Common myeloid progenitor, CD34-positive (primary cell): ENCODE data around the gene RAB3B.

Experiments
- CTCF ChIA-PET: fragments of 350-600 bp; sonication (Branson Sonifier 250); formaldehyde crosslinking; loops from one replicate; lab custom pipeline; 2021; ENCODE audit warnings: antibody characterized with exemption; lab: Charles Lee
- POLR2A ChIA-PET: fragments of 350-600 bp; sonication (Branson Sonifier 250); formaldehyde crosslinking; loops from one replicate; lab custom pipeline; 2021; ENCODE audit warnings: antibody characterized with exemption; lab: Charles Lee
- DNase-seq, 3 donors: peaks; one replicate each; pipeline versions ENCODE4 v3.0.0 to v3.0.0-alpha.2; 2013
- H3K27ac ChIP-seq, 2 experiments: 1 replicate in 1 of 2; 2 replicates in 1 of 2; pipeline ENCODE4 v1.7.0; 2013; ENCODE audit warnings: inconsistent platforms in 2 of 2, low read length in 2 of 2, mild to moderate bottlenecking in 2 of 2, low read depth in 1 of 2, moderate library complexity in 1 of 2; ENCODE audit not compliant: severe bottlenecking in 2 of 2, insufficient read depth in 1 of 2, poor library complexity in 1 of 2
- H3K27me3 ChIP-seq, 5 experiments: replicated peaks in 2 of 5; 1 replicate in 3 of 5; 2 replicates in 2 of 5; pipeline versions ENCODE4 v1.6.1 to v1.7.0; 2013; ENCODE audit warnings: low read length in 4 of 5, mild to moderate bottlenecking in 2 of 5, moderate library complexity in 2 of 5, inconsistent platforms in 1 of 5; ENCODE audit not compliant: insufficient read depth in 5 of 5, control insufficient read depth in 4 of 5
- H3K36me3 ChIP-seq, 4 experiments: 1 replicate in 2 of 4; 2 replicates in 2 of 4; pipeline versions ENCODE4 v1.6.1 to v1.7.0; 2013; ENCODE audit warnings: low read length in 3 of 4, control low read depth in 1 of 4, mild to moderate bottlenecking in 1 of 4; ENCODE audit not compliant: control insufficient read depth in 4 of 4, insufficient read depth in 4 of 4
- H3K4me1 ChIP-seq, 4 experiments: 1 replicate in 3 of 4; 2 replicates in 1 of 4; pipeline versions ENCODE4 v1.6.1 to v1.7.1; 2013; ENCODE audit warnings: low read length in 3 of 4, mild to moderate bottlenecking in 3 of 4, control low read depth in 1 of 4, inconsistent platforms in 1 of 4, moderate library complexity in 1 of 4; ENCODE audit not compliant: control insufficient read depth in 4 of 4, insufficient read depth in 4 of 4; ENCODE audit errors: control extremely low read depth in 1 of 4
- H3K4me3 ChIP-seq, 7 experiments: 1 replicate in 4 of 7; 2 replicates in 3 of 7; pipeline versions ENCODE4 v1.5.1 to v1.7.0; 2013; ENCODE audit warnings: mild to moderate bottlenecking in 7 of 7, low read length in 6 of 7, moderate library complexity in 6 of 7, inconsistent platforms in 2 of 7, low read depth in 2 of 7, control low read depth in 1 of 7; ENCODE audit not compliant: insufficient read depth in 4 of 7, control insufficient read depth in 1 of 7; ENCODE audit errors: extremely low read depth in 1 of 7
- H3K9me3 ChIP-seq, 5 experiments: 1 replicate in 4 of 5; 2 replicates in 1 of 5; pipeline versions ENCODE4 v1.6.1 to v1.7.1; 2013; ENCODE audit warnings: low read length in 4 of 5, mild to moderate bottlenecking in 2 of 5, inconsistent platforms in 1 of 5, low read depth in 1 of 5, moderate library complexity in 1 of 5; ENCODE audit not compliant: control insufficient read depth in 4 of 5, insufficient read depth in 2 of 5; ENCODE audit errors: control extremely low read depth in 1 of 5
- WGBS: methylation state at CpG from one replicate; pipeline ENCODE4 v1.1.5; 2013; ENCODE audit not compliant: insufficient coverage; 5-methylcytosine and 5-hydroxymethylcytosine counted together

Gene RAB3B

DNA sequence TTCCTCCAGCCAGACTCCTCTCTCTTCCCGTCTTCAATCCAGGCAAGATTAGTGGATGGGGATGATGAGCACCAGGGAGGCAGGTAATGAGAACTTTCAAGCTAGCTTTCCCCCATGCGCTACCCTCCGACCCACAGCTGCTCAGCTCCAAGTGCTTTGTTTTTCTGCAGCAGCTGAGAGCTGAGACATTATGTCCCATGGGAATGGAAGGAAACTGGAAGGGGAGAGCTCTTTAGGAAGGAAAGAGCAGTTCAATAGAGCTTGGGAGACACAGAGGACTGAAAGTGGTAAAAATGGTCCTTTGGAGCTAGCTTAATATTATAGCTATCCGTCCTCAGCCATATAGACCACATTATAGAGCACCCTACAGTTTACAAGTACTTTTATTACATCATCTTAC, 39.8 kb downstream of the RAB3B start:
- ChIA-PET POLR2A (no interaction called here), CTCF (no interaction called here)
- peaks cover 1 to 20% (median 10%) of the 10 kb centered on the region in 5 experiments for H3K9me3 ChIP-seq
- no peaks in the 10 kb centered on the region for H3K36me3 ChIP-seq
- DNase-seq, result no peak
- no peak overlapping the region for H3K4me3 ChIP-seq
- no peak overlapping the region for H3K27ac ChIP-seq
- H3K4me1 ChIP-seq, result no peaks in the 10 kb centered on the region
- WGBS, result 100% methylated on average over 3 of the region's 4 CpGs
- H3K27me3 ChIP-seq, result peaks cover 0 to 29% (median 9%) of the 10 kb centered on the region in 5 experiments

GRCh38 chr1:51949014-51949702, 41.3 kb downstream of the RAB3B start:
- peaks cover 1 to 20% (median 10%) of the 10 kb centered on the region in 5 experiments for H3K9me3 ChIP-seq
- ChIA-PET CTCF (interaction anchor here (1.1 kb wide), 1 partner anchor 25 kb away, joined by 4 read pairs; no protein-coding TSS in a partner anchor), POLR2A (no interaction called here)
- H3K4me3 ChIP-seq, result no peak overlapping the region
- no peak for DNase-seq
- peaks cover 0 to 22% (median 9%) of the 10 kb centered on the region in 5 experiments for H3K27me3 ChIP-seq
- no peak overlapping the region for H3K27ac ChIP-seq
- no peaks in the 10 kb centered on the region for H3K4me1 ChIP-seq
- no peaks in the 10 kb centered on the region for H3K36me3 ChIP-seq
- WGBS, result 98% methylated on average over 8 of the region's 9 CpGs

- no peaks in the 10 kb centered on the region for H3K4me1 ChIP-seq
- H3K36me3 ChIP-seq, result no peaks in the 10 kb centered on the region
- no peak overlapping the region for H3K27ac ChIP-seq
- ChIA-PET POLR2A (no interaction called here), CTCF (no interaction called here)
- DNase-seq, result no peak
- peaks cover 0 to 22% (median 9%) of the 10 kb centered on the region in 5 experiments for H3K27me3 ChIP-seq
- H3K9me3 ChIP-seq, result peaks cover 1 to 20% (median 10%) of the 10 kb centered on the region in 5 experiments
- WGBS, result 100% methylated on average over 1 of the region's 2 CpGs
- no peak overlapping the region for H3K4me3 ChIP-seq
Observed at GRCh38 chr1:51948491-51948915, 42.0 kb downstream of the RAB3B start.

DNA sequence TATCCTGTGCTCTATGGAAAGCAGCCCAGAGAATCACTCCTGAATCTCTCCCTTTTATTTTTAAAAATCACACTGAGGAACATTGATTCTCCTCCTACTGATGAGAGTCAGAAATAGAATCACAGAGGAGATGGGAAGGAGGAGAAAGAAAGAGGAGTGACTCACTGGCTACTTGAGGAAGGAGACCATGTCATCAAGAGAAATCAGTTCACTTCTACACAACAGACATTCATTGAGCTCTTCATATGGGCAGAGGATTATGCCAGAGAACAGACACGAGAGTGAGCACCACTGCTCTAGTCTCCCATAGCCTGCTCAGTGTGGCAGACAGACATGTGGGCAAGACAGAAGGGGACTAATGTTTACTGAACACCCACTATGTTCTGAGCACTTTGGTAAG, 44.2 kb downstream of the RAB3B start:
- H3K27me3 ChIP-seq, result peaks cover 0 to 15% (median 8%) of the 10 kb centered on the region in 5 experiments
- H3K9me3 ChIP-seq, result peaks cover 1 to 29% (median 15%) of the 10 kb centered on the region in 5 experiments
- CTCF ChIA-PET, result interaction anchor here (2.2 kb wide), 1 partner anchor 21 kb away, joined by 5 read pairs; no protein-coding TSS in a partner anchor
- no peak overlapping the region for H3K4me3 ChIP-seq
- no peaks in the 10 kb centered on the region for H3K36me3 ChIP-seq
- H3K27ac ChIP-seq, result no peak overlapping the region
- no peak for DNase-seq
- no peaks in the 10 kb centered on the region for H3K4me1 ChIP-seq
- no CpG with 5 or more reads among the region's 1 CpG for WGBS
- POLR2A ChIA-PET, result no interaction called here

- POLR2A ChIA-PET, result no interaction called here
- DNase-seq, result no peak
- CTCF ChIA-PET, result interaction anchor here (2.2 kb wide), 1 partner anchor 20 kb away, joined by 5 read pairs; no protein-coding TSS in a partner anchor
- no peak overlapping the region for H3K27ac ChIP-seq
- no peaks in the 10 kb centered on the region for H3K36me3 ChIP-seq
- H3K27me3 ChIP-seq, result peaks cover 0 to 13% (median 8%) of the 10 kb centered on the region in 5 experiments
- peaks cover 1 to 33% (median 22%) of the 10 kb centered on the region in 5 experiments for H3K9me3 ChIP-seq
- no peak overlapping the region for H3K4me3 ChIP-seq
- H3K4me1 ChIP-seq, result no peaks in the 10 kb centered on the region
Observed at GRCh38 chr1:51945591-51945990, 44.9 kb downstream of the RAB3B start.

DNA sequence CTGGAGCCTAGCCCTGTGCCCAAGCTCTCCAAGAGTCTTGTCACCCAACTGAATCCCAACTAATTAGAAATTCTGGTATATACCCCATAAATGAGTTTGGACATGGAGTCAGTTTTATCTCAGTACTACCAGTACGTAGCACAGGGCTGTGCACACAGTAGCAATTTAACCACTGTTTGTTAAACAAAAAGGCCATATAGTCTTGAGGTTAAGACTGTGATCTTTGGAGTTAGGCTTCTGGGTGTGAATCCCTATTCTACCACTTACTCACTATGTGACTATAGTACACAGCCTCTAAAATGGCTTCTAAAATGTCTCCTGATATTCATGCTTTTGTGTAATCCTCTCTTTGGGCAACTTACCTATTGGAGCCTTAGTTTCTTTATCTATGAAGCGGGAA, 48.2 kb downstream of the RAB3B start:
- H3K4me1 ChIP-seq, result no peaks in the 10 kb centered on the region
- ChIA-PET POLR2A (no interaction called here), CTCF (no interaction called here)

GRCh38 chr1:51941528-51941927, 49.0 kb downstream of the RAB3B start:
- Histone ChIP-seq H3K4me3 (no peak overlapping the region), H3K9me3 (peaks cover 0 to 15% (median 11%) of the 10 kb centered on the region in 5 experiments), H3K27me3 (peaks cover 0 to 3% (median 0%) of the 10 kb centered on the region in 5 experiments), H3K27ac (no peak overlapping the region), H3K36me3 (no peaks in the 10 kb centered on the region), H3K4me1 (no peaks in the 10 kb centered on the region)
- POLR2A ChIA-PET, result no interaction called here
- DNase-seq, result no peak
- CTCF ChIA-PET, result interaction anchor here (1.1 kb wide), 1 partner anchor 10 kb away, joined by 3 read pairs; no protein-coding TSS in a partner anchor

More for the DNA sequence above, 48.2 kb downstream of the RAB3B start:
- Histone ChIP-seq H3K4me3 (no peak overlapping the region), H3K9me3 (peaks cover 0 to 15% (median 11%) of the 10 kb centered on the region in 5 experiments), H3K27me3 (peaks cover 0 to 3% (median 0%) of the 10 kb centered on the region in 5 experiments), H3K36me3 (no peaks in the 10 kb centered on the region), H3K27ac (no peak overlapping the region)
- no peak for DNase-seq
- WGBS, result 100% methylated on average over 1 of the region's 2 CpGs
